Liver (tissue), 9 donors: ENCODE data around the gene OR52K2. TPM values are rescaled to one million over a fixed set of nuclear protein-coding genes. Genes with fewer than 3 reads are reported as not detected.

ENCODE experiments used
- DNase-seq: peaks from one replicate; pipeline ENCODE4 v3.0.0-alpha.2; 2017; ENCODE audit warnings: low spot score
- H3K27ac ChIP-seq, 2 donors: one replicate each; pipeline ENCODE4 v1.7.0; 2013; ENCODE audit warnings: inconsistent platforms in 2 of 2, low read length in 2 of 2, control low read depth in 1 of 2, low read depth in 1 of 2, mild to moderate bottlenecking in 1 of 2
- H3K27me3 ChIP-seq, 4 donors: one replicate each; pipeline versions ENCODE4 v1.6.1 to v1.7.0; 2013; ENCODE audit warnings: low read length in 3 of 4, inconsistent platforms in 1 of 4, mild to moderate bottlenecking in 1 of 4, moderate library complexity in 1 of 4; ENCODE audit not compliant: control insufficient read depth in 4 of 4, insufficient read depth in 4 of 4
- H3K36me3 ChIP-seq, 4 donors: one replicate each; pipeline versions ENCODE4 v1.6.1 to v1.7.0; 2013; ENCODE audit warnings: low read length in 3 of 4, mild to moderate bottlenecking in 3 of 4, low read depth in 1 of 4, moderate library complexity in 1 of 4; ENCODE audit not compliant: control insufficient read depth in 4 of 4, insufficient read depth in 3 of 4
- H3K4me1 ChIP-seq, 4 donors: one replicate each; pipeline versions ENCODE4 v1.6.1 to v1.7.0; 2013; ENCODE audit warnings: low read length in 3 of 4, mild to moderate bottlenecking in 3 of 4, moderate library complexity in 1 of 4; ENCODE audit not compliant: control insufficient read depth in 4 of 4, insufficient read depth in 4 of 4
- H3K4me3 ChIP-seq, 3 donors: one replicate each; pipeline versions ENCODE4 v1.6.1 to v1.7.0; 2013; ENCODE audit warnings: low read length in 3 of 3, control low read depth in 1 of 3, low read depth in 1 of 3, mild to moderate bottlenecking in 1 of 3
- H3K9ac ChIP-seq, 2 donors: one replicate each; pipeline ENCODE4 v1.7.0; 2013; ENCODE audit warnings: low read length in 2 of 2, mild to moderate bottlenecking in 2 of 2, moderate library complexity in 2 of 2, control low read depth in 1 of 2, low read depth in 1 of 2
- H3K9me3 ChIP-seq, 4 donors: one replicate each; pipeline versions ENCODE4 v1.6.1 to v1.7.0; 2013; ENCODE audit warnings: low read length in 3 of 4; ENCODE audit not compliant: control insufficient read depth in 4 of 4
- ATF3 ChIP-seq: IDR thresholded peaks from 2 replicates; pipeline ENCODE4 v1.6.1; 2016; ENCODE audit warnings: antibody characterized with exemption
- CTCF ChIP-seq: fragments of 150-350 bp; IDR thresholded peaks from 2 replicates; pipeline ENCODE4 v1.5.1; 2017; ENCODE audit warnings: improper control_type of control experiment, low read depth, low read length; ENCODE audit not compliant: missing input control
- FOXA1 ChIP-seq: IDR thresholded peaks from 2 replicates; pipeline ENCODE4 v1.6.1; 2016; ENCODE audit warnings: antibody characterized with exemption
- FOXA2 ChIP-seq: IDR thresholded peaks from 2 replicates; pipeline ENCODE4 v1.6.1; 2016; ENCODE audit warnings: antibody characterized with exemption
- GABPA ChIP-seq, 2 donors: IDR thresholded peaks in 1 of 2; conservative IDR thresholded peaks in 1 of 2; 2 replicates each; pipeline ENCODE4 v1.6.1; 2016; ENCODE audit warnings: antibody characterized with exemption in 2 of 2, mild to moderate bottlenecking in 1 of 2, moderate library complexity in 1 of 2
- HNF4A ChIP-seq, 2 donors: conservative IDR thresholded peaks; 2 replicates each; pipeline ENCODE4 v1.6.1; 2016; ENCODE audit warnings: antibody characterized with exemption in 2 of 2, mild to moderate bottlenecking in 2 of 2
- HNF4G ChIP-seq: IDR thresholded peaks from 2 replicates; pipeline ENCODE4 v1.6.1; 2016; ENCODE audit warnings: antibody characterized with exemption
- JUND ChIP-seq, 2 donors: IDR thresholded peaks; 2 replicates each; pipeline ENCODE4 v1.6.1; 2016; ENCODE audit warnings: antibody characterized with exemption in 2 of 2
- MAX ChIP-seq: IDR thresholded peaks from 2 replicates; pipeline ENCODE4 v1.6.1; 2016; ENCODE audit warnings: antibody characterized with exemption
- RAD21 ChIP-seq, 2 donors: IDR thresholded peaks; 2 replicates each; pipeline ENCODE4 v1.6.1; 2016; ENCODE audit warnings: antibody characterized with exemption in 2 of 2, mild to moderate bottlenecking in 2 of 2
- RXRA ChIP-seq, 2 donors: IDR thresholded peaks; 2 replicates each; pipeline ENCODE4 v1.6.1; 2017 to 2018; ENCODE audit warnings: antibody characterized with exemption in 2 of 2, mild to moderate bottlenecking in 1 of 2
- SP1 ChIP-seq: IDR thresholded peaks from 2 replicates; pipeline ENCODE4 v1.6.1; 2018; ENCODE audit warnings: antibody characterized with exemption, mild to moderate bottlenecking
- TAF1 ChIP-seq: conservative IDR thresholded peaks from 2 replicates; pipeline ENCODE4 v1.6.1; 2016; ENCODE audit warnings: antibody characterized with exemption, mild to moderate bottlenecking
- ZBTB33 ChIP-seq: IDR thresholded peaks from 2 replicates; pipeline ENCODE4 v1.6.1; 2016; ENCODE audit warnings: antibody characterized with exemption
- WGBS: extraction: QIAGEN DNeasy Blood & Tissue Kit; methylation state at CpG from one replicate; pipeline ENCODE4 v1.1.7; 2013; 5-methylcytosine and 5-hydroxymethylcytosine counted together
- polyA plus RNA-seq, 2 donors: library from polyadenylated mRNA; stranded (reverse) in 1 of 2; unstranded in 1 of 2; fragments of 200-250 nt in 1 of 2; fragments of >200 nt in 1 of 2; fragmentation: Nextera tagmentation in 1 of 2; extraction: Ambion mirVana in 1 of 2; gene quantifications; one replicate each; pipeline versions ENCODE4 v1.2.1 to v1.2.3, GENCODE V29; 2013 to 2015
- total RNA-seq, 2 donors: library from RNA; depleted of rRNA; stranded (reverse); fragments of >200 nt; gene quantifications; one replicate each; pipeline ENCODE4 v1.2.3, GENCODE V29; 2014
- donor health status: healthy.
- donor health status: healthy.
- donor health status: healthy.
- donor health status: healthy.
- donor health status: healthy.

The OR52K2 gene
- total and polyA plus RNA-seq, 4 donors: 0.15 TPM; not detected in 3

GRCh38 chr11:4496557-4497248 is 47.6 kb downstream of the OR52K2 start:
- no peak for DNase-seq
- peaks cover 0 to 10% (median 4%) of the 10 kb centered on the region in 4 donors for H3K4me1 ChIP-seq
- H3K4me3 ChIP-seq: no peak overlapping the region
- 65% methylated on average over 15 of the region's 15 CpGs for WGBS
- TF ChIP-seq FOXA2 (no peak), JUND (IDR thresholded peaks at IDR 0.05) (no peak), TAF1 (no peak), ZBTB33 (no peak), GABPA (IDR thresholded peaks at IDR 0.05 in 1 of 2, conservative IDR thresholded peaks at IDR 0.05 in 1 of 2) (no peak), HNF4G (no peak), MAX (no peak), RAD21 (IDR thresholded peaks at IDR 0.05) (no peak), FOXA1 (no peak), HNF4A (conservative IDR thresholded peaks at IDR 0.05) (no peak), RXRA (IDR thresholded peaks at IDR 0.05) (no peak), SP1 (no peak), ATF3 (no peak), CTCF (no peak)
- no peaks in the 10 kb centered on the region for H3K9me3 ChIP-seq
- no peaks in the 10 kb centered on the region for H3K36me3 ChIP-seq
- no peak overlapping the region for H3K9ac ChIP-seq
- no peak overlapping the region for H3K27ac ChIP-seq
- no peaks in the 10 kb centered on the region for H3K27me3 ChIP-seq

Other genes starting within 250 kb of the OR52K2 start
- gene OR52B4, start 80.9 kb upstream of the OR52K2 start, total RNA-seq: not detected
- not detected for gene OR52B4, start 80.9 kb upstream of the OR52K2 start, polyA plus RNA-seq
- gene TRIM21, start 55.6 kb upstream of the OR52K2 start, total RNA-seq: 10 to 100 TPM; 11.5 to 14.9 TPM
- 10 to 100 TPM in 1 of 2 donors, 1 to 10 TPM in 1; 8.0 to 13.4 TPM for gene TRIM21, start 55.6 kb upstream of the OR52K2 start, polyA plus RNA-seq
- under 1 TPM in 1 of 2 donors, not detected in 1; under 0.01 TPM for gene OR52K1, start 33.4 kb downstream of the OR52K2 start, total RNA-seq
- gene OR52K1, start 33.4 kb downstream of the OR52K2 start, polyA plus RNA-seq: not detected
- not detected for gene OR52M1, start 95.9 kb downstream of the OR52K2 start, total RNA-seq
- not detected for gene OR52M1, start 95.9 kb downstream of the OR52K2 start, polyA plus RNA-seq
- under 1 TPM in 1 of 2 donors, not detected in 1; under 0.01 TPM for gene OR52I2, start 132.4 kb downstream of the OR52K2 start, total RNA-seq
- not detected for gene OR52I2, start 132.4 kb downstream of the OR52K2 start, polyA plus RNA-seq
- not detected for gene OR52I1, start 144.7 kb downstream of the OR52K2 start, total RNA-seq
- not detected for gene OR52I1, start 144.7 kb downstream of the OR52K2 start, polyA plus RNA-seq
- 10 to 100 TPM in 1 of 2 donors, 1 to 10 TPM in 1; 4.9 to 11.2 TPM for gene TRIM68, start 158.9 kb downstream of the OR52K2 start, total RNA-seq
- gene TRIM68, start 158.9 kb downstream of the OR52K2 start, polyA plus RNA-seq: 1 to 10 TPM; 2.6 to 6.0 TPM
- gene OR51D1, start 188.2 kb downstream of the OR52K2 start, total RNA-seq: not detected
- gene OR51D1, start 188.2 kb downstream of the OR52K2 start, polyA plus RNA-seq: not detected
- gene OR51E1, start 194.7 kb downstream of the OR52K2 start, total RNA-seq: under 1 TPM; 0.05 to 0.08 TPM
- gene OR51E1, start 194.7 kb downstream of the OR52K2 start, polyA plus RNA-seq: not detected
- not detected for gene OR51E2, start 248.6 kb downstream of the OR52K2 start, total RNA-seq
- gene OR51E2, start 248.6 kb downstream of the OR52K2 start, polyA plus RNA-seq: not detected